Neuronal stem cell (in vitro differentiated cells): Measurements from ENCODE around the gene PACRGL.

Source experiments
- DNase-seq: peaks from one replicate; pipeline ENCODE4 v3.0.0-alpha.2; 2013; ENCODE audit warnings: low spot score
- H2AFZ ChIP-seq: one replicate; pipeline ENCODE4 v1.6.1; 2013; ENCODE audit warnings: mild to moderate bottlenecking, low read length, inconsistent platforms
- H2AK5ac ChIP-seq: 2 replicates; pipeline ENCODE4 v1.6.1; 2013; ENCODE audit warnings: low read depth, mild to moderate bottlenecking, inconsistent platforms, low read length, moderate library complexity, mixed read lengths
- H2BK120ac ChIP-seq: 2 replicates; pipeline ENCODE4 v1.6.1; 2013; ENCODE audit warnings: low read depth, mild to moderate bottlenecking, inconsistent platforms, low read length, moderate library complexity, mixed read lengths
- H2BK12ac ChIP-seq: one replicate; pipeline ENCODE4 v1.6.1; 2013; ENCODE audit warnings: low read length, inconsistent platforms
- H2BK15ac ChIP-seq: 2 replicates; pipeline ENCODE4 v1.6.1; 2013; ENCODE audit warnings: mild to moderate bottlenecking, low read length, inconsistent platforms, mixed read lengths
- H2BK5ac ChIP-seq: one replicate; pipeline ENCODE4 v1.6.1; 2013; ENCODE audit warnings: inconsistent platforms, mild to moderate bottlenecking, low read length, moderate library complexity
- H3K14ac ChIP-seq: one replicate; pipeline ENCODE4 v1.6.1; 2013; ENCODE audit warnings: low read length, inconsistent platforms
- H3K18ac ChIP-seq: 2 replicates; pipeline ENCODE4 v1.6.1; 2013; ENCODE audit warnings: low read length, inconsistent platforms
- H3K23ac ChIP-seq: 2 replicates; pipeline ENCODE4 v1.6.1; 2013; ENCODE audit warnings: low read depth, mild to moderate bottlenecking, mixed read lengths, low read length, inconsistent platforms; ENCODE audit not compliant: poor library complexity
- H3K27ac ChIP-seq: replicated peaks from 3 replicates; pipeline ENCODE4 v1.5.1; 2013; ENCODE audit warnings: low read length, inconsistent platforms
- H3K27me3 ChIP-seq, 3 experiments: 2 replicates each; pipeline ENCODE4 v1.6.1; 2013; ENCODE audit warnings: low read length in 3 of 3, mild to moderate bottlenecking in 2 of 3, inconsistent platforms in 1 of 3, low read depth in 1 of 3, mixed read lengths in 1 of 3, moderate library complexity in 1 of 3; ENCODE audit not compliant: control insufficient read depth in 3 of 3, insufficient read depth in 3 of 3
- H3K36me3 ChIP-seq, 2 donors: replicated peaks in 1 of 2; 2 replicates each; pipeline ENCODE4 v1.6.1; 2013; ENCODE audit warnings: low read length in 2 of 2; ENCODE audit not compliant: control insufficient read depth in 2 of 2, insufficient read depth in 2 of 2
- H3K4ac ChIP-seq: 2 replicates; pipeline ENCODE4 v1.6.1; 2013; ENCODE audit warnings: inconsistent platforms, mild to moderate bottlenecking, low read length, moderate library complexity
- H3K4me1 ChIP-seq, 2 donors: 1 replicate in 1 of 2; 2 replicates in 1 of 2; pipeline ENCODE4 v1.6.1; 2013; ENCODE audit warnings: low read length in 2 of 2, low read depth in 1 of 2; ENCODE audit not compliant: control insufficient read depth in 2 of 2, insufficient read depth in 1 of 2
- H3K4me2 ChIP-seq: one replicate; pipeline ENCODE4 v1.6.1; 2013; ENCODE audit warnings: mild to moderate bottlenecking, low read length, inconsistent platforms; ENCODE audit not compliant: insufficient read depth, poor library complexity, severe bottlenecking
- H3K4me3 ChIP-seq, 2 donors: 2 replicates each; pipeline ENCODE4 v1.5.1; 2013; ENCODE audit warnings: low read length in 2 of 2, mild to moderate bottlenecking in 2 of 2, inconsistent platforms in 1 of 2, moderate library complexity in 1 of 2
- H3K79me1 ChIP-seq: one replicate; pipeline ENCODE4 v1.6.1; 2013; ENCODE audit warnings: low read depth, mild to moderate bottlenecking, inconsistent platforms, low read length, moderate library complexity
- H3K9ac ChIP-seq: one replicate; pipeline ENCODE4 v1.6.1; 2013; ENCODE audit warnings: mild to moderate bottlenecking, low read depth, low read length, inconsistent platforms; ENCODE audit not compliant: poor library complexity
- H3K9me3 ChIP-seq, 2 donors: replicated peaks in 1 of 2; 2 replicates each; pipeline versions ENCODE3 to v1.6.1; 2013; ENCODE audit warnings: low read length in 2 of 2, mild to moderate bottlenecking in 2 of 2, inconsistent platforms in 1 of 2, low read depth in 1 of 2, mixed read lengths in 1 of 2, moderate library complexity in 1 of 2; ENCODE audit not compliant: control insufficient read depth in 2 of 2, insufficient read depth in 1 of 2
- H4K8ac ChIP-seq: one replicate; pipeline ENCODE4 v1.6.1; 2013; ENCODE audit warnings: low read depth, mild to moderate bottlenecking, inconsistent platforms, low read length, moderate library complexity
- H4K91ac ChIP-seq: one replicate; pipeline ENCODE4 v1.6.1; 2013; ENCODE audit warnings: low read length, low read depth, mild to moderate bottlenecking, inconsistent platforms; ENCODE audit not compliant: poor library complexity
- WGBS, 2 donors: extraction: QIAGEN DNeasy Blood & Tissue Kit; methylation state at CpG; one replicate each; pipeline ENCODE4 v1.1.7; 2013; ENCODE audit warnings: missing lambda C conversion rate in 2 of 2, mixed read lengths in 1 of 2; ENCODE audit not compliant: insufficient read length in 2 of 2, insufficient replicate concordance in 1 of 2; ENCODE audit errors: extremely low coverage in 2 of 2; 5-methylcytosine and 5-hydroxymethylcytosine counted together

Gene PACRGL

GRCh38 chr4:20723019-20723418 lies 22.8 kb downstream of the PACRGL start:
- Histone ChIP-seq H3K18ac (no peak overlapping the region), H3K79me1 (no peaks in the 10 kb centered on the region), H2AFZ (no peak overlapping the region), H2BK15ac (no peak overlapping the region), H3K4ac (no peak overlapping the region), H3K36me3 (peaks cover 19 to 75% of the 10 kb centered on the region in 2 donors), H3K4me2 (no peak overlapping the region), H3K27me3 (no peaks in the 10 kb centered on the region), H4K8ac (no peak overlapping the region), H2AK5ac (no peak overlapping the region), H3K4me1 (peaks cover 0 to 4% of the 10 kb centered on the region in 2 donors), H3K9ac (no peak overlapping the region), H2BK12ac (no peak overlapping the region), H3K4me3 (no peak overlapping the region), H2BK120ac (no peak overlapping the region), H3K23ac (no peak overlapping the region), H3K14ac (no peak overlapping the region), H3K9me3 (peaks cover 6 to 24% of the 10 kb centered on the region in 2 donors), H3K27ac (no peak overlapping the region), H2BK5ac (no peak overlapping the region), H4K91ac (no peak overlapping the region)
- no CpG with 5 or more reads among the region's 3 CpGs for WGBS, 2 donors
- DNase-seq = no peak

GRCh38 chr4:20723463-20723862 lies 23.2 kb downstream of the PACRGL start:
- no CpG with 5 or more reads among the region's 3 CpGs for WGBS, 2 donors
- Histone ChIP-seq H3K27me3 (no peaks in the 10 kb centered on the region), H3K14ac (no peak overlapping the region), H3K18ac (no peak overlapping the region), H3K36me3 (peaks cover 19 to 77% of the 10 kb centered on the region in 2 donors), H2BK15ac (no peak overlapping the region), H3K9me3 (peaks cover 6 to 24% of the 10 kb centered on the region in 2 donors), H2BK5ac (no peak overlapping the region), H3K23ac (no peak overlapping the region), H3K4me2 (no peak overlapping the region), H2AK5ac (no peak overlapping the region), H2BK12ac (no peak overlapping the region), H2AFZ (no peak overlapping the region), H4K8ac (no peak overlapping the region), H2BK120ac (no peak overlapping the region), H3K4me3 (no peak overlapping the region), H3K9ac (no peak overlapping the region), H3K79me1 (no peaks in the 10 kb centered on the region), H3K4ac (no peak overlapping the region), H3K27ac (no peak overlapping the region), H3K4me1 (peaks cover 0 to 4% of the 10 kb centered on the region in 2 donors), H4K91ac (no peak overlapping the region)
- no peak for DNase-seq

- Histone ChIP-seq H3K79me1 (no peaks in the 10 kb centered on the region), H2AK5ac (no peak overlapping the region), H4K91ac (no peak overlapping the region), H2BK15ac (no peak overlapping the region), H3K27ac (no peak overlapping the region), H2BK120ac (no peak overlapping the region), H3K4ac (no peak overlapping the region), H3K14ac (no peak overlapping the region), H2BK5ac (no peak overlapping the region), H3K23ac (no peak overlapping the region), H3K9me3 (peaks cover 6 to 24% of the 10 kb centered on the region in 2 donors), H3K36me3 (peaks cover 19 to 90% of the 10 kb centered on the region in 2 donors), H3K18ac (no peak overlapping the region), H3K4me1 (peaks cover 0 to 4% of the 10 kb centered on the region in 2 donors), H2BK12ac (no peak overlapping the region), H3K9ac (no peak overlapping the region), H3K27me3 (no peaks in the 10 kb centered on the region), H3K4me2 (no peak overlapping the region), H2AFZ (no peak overlapping the region), H4K8ac (no peak overlapping the region), H3K4me3 (no peak overlapping the region)
- DNase-seq = no peak
- WGBS, 2 donors = no CpG with 5 or more reads among the region's 6 CpGs
Observed at GRCh38 chr4:20724915-20725314, 24.7 kb downstream of the PACRGL start.

- no CpG with 5 or more reads among the region's 1 CpG for WGBS, 2 donors
- Histone ChIP-seq H3K36me3 (peaks cover 15 to 67% of the 10 kb centered on the region in 2 donors), H3K4me2 (no peak overlapping the region)
Observed at GRCh38 chr4:20735931-20736330, 35.7 kb downstream of the PACRGL start.

More at GRCh38 chr4:20735931-20736330, 35.7 kb downstream of the PACRGL start:
- Histone ChIP-seq H4K91ac (no peak overlapping the region), H3K27me3 (no peaks in the 10 kb centered on the region), H3K79me1 (no peaks in the 10 kb centered on the region), H2BK5ac (no peak overlapping the region), H2BK120ac (no peak overlapping the region), H3K18ac (no peak overlapping the region), H2BK15ac (no peak overlapping the region), H3K14ac (no peak overlapping the region), H2AK5ac (no peak overlapping the region), H3K27ac (no peak overlapping the region), H2BK12ac (no peak overlapping the region), H3K9ac (no peak overlapping the region), H3K23ac (no peak overlapping the region), H3K9me3 (peaks cover 18 to 37% of the 10 kb centered on the region in 2 donors), H2AFZ (no peak overlapping the region), H3K4ac (no peak overlapping the region), H3K4me3 (no peak overlapping the region), H3K4me1 (no peaks in the 10 kb centered on the region), H4K8ac (no peak overlapping the region)
- DNase-seq = no peak
